GM18507 (cell line): ENCODE measurements around the gene DIS3L2.

ENCODE experiments used
- DNase-seq: peaks from one replicate; pipeline ENCODE4 v3.0.0; 2011; ENCODE audit warnings: low read depth; ENCODE audit not compliant: insufficient read length; ENCODE audit errors: extremely low spot score
- FAIRE-seq: peaks from 2 replicates; lab custom pipeline; 2011; peaks lifted over from hg19 to GRCh38; lab: Jason Lieb, UNC

DIS3L2 gene

GRCh38 chr2:232234922-232235615 is 273.6 kb downstream of the DIS3L2 start:
- FAIRE-seq (no peak), DNase-seq (no peak)

GRCh38 chr2:232235716-232236115 is 274.2 kb downstream of the DIS3L2 start:
- FAIRE-seq (peak; percentile 84), DNase-seq (no peak)

- FAIRE-seq (peak; percentile 95), DNase-seq (peak; percentile 43)
Observed at GRCh38 chr2:232236200-232236599, 274.7 kb downstream of the DIS3L2 start.

GRCh38 chr2:232237464-232237863 is 276.0 kb downstream of the DIS3L2 start:
- FAIRE-seq (peak; percentile 15), DNase-seq (no peak)

GRCh38 chr2:232238108-232238507 is 276.6 kb downstream of the DIS3L2 start:
- FAIRE-seq (no peak), DNase-seq (no peak)

GRCh38 chr2:232238596-232238995 is 277.1 kb downstream of the DIS3L2 start:
- FAIRE-seq: no peak

GRCh38 chr2:232239951-232240681 is 278.6 kb downstream of the DIS3L2 start:
- FAIRE-seq: peak; percentile 5

More at GRCh38 chr2:232238596-232238995, 277.1 kb downstream of the DIS3L2 start:
- no peak for DNase-seq

GRCh38 chr2:232240906-232241305 is 279.4 kb downstream of the DIS3L2 start:
- DNase-seq (no peak), FAIRE-seq (no peak)

More at GRCh38 chr2:232239951-232240681, 278.6 kb downstream of the DIS3L2 start:
- DNase-seq: no peak

GRCh38 chr2:232242316-232242715 is 280.8 kb downstream of the DIS3L2 start:
- DNase-seq: no peak
- FAIRE-seq: no peak

GRCh38 chr2:232245111-232245510 is 283.6 kb downstream of the DIS3L2 start:
- DNase-seq: no peak
- FAIRE-seq: no peak

- DNase-seq (no peak), FAIRE-seq (no peak)
Observed at GRCh38 chr2:232246245-232246644, 284.7 kb downstream of the DIS3L2 start.

GRCh38 chr2:232249096-232249495 is 287.6 kb downstream of the DIS3L2 start:
- FAIRE-seq: no peak
- DNase-seq: no peak

- FAIRE-seq (no peak), DNase-seq (no peak)
Observed at GRCh38 chr2:232250246-232251175, 289.0 kb downstream of the DIS3L2 start.

GRCh38 chr2:232255033-232255432 is 293.5 kb downstream of the DIS3L2 start:
- DNase-seq (no peak), FAIRE-seq (no peak)

- FAIRE-seq (no peak), DNase-seq (no peak)
Observed at GRCh38 chr2:232260075-232260474, 298.6 kb downstream of the DIS3L2 start.

- DNase-seq (no peak), FAIRE-seq (no peak)
Observed at GRCh38 chr2:232261776-232262175, 300.3 kb downstream of the DIS3L2 start.

- FAIRE-seq (no peak), DNase-seq (no peak)
Observed at GRCh38 chr2:232263295-232263694, 301.8 kb downstream of the DIS3L2 start.

- FAIRE-seq: no peak
- no peak for DNase-seq
Observed at GRCh38 chr2:232264081-232264480, 302.6 kb downstream of the DIS3L2 start.

- FAIRE-seq (no peak), DNase-seq (no peak)
Observed at GRCh38 chr2:232265329-232265728, 303.8 kb downstream of the DIS3L2 start.

GRCh38 chr2:232268636-232269165 is 307.2 kb downstream of the DIS3L2 start:
- no peak for FAIRE-seq
- DNase-seq: no peak
